HG03060 (cell line): ENCODE data around the gene ZC3H4.
"Not testable (repeated sequence)": the region's sequence is repeated elsewhere in the genome, so short reads cannot be mapped to it uniquely, and the experiment has no call there.

Source experiments
- ATAC-seq: cut with Tn5 transposase; IDR thresholded peaks from one replicate; pipeline ENCODE4 v1.9.1; 2021; ENCODE audit warnings: low read depth, moderate number of reproducible peaks; ENCODE audit not compliant: unreplicated experiment

The ZC3H4 gene

DNA sequence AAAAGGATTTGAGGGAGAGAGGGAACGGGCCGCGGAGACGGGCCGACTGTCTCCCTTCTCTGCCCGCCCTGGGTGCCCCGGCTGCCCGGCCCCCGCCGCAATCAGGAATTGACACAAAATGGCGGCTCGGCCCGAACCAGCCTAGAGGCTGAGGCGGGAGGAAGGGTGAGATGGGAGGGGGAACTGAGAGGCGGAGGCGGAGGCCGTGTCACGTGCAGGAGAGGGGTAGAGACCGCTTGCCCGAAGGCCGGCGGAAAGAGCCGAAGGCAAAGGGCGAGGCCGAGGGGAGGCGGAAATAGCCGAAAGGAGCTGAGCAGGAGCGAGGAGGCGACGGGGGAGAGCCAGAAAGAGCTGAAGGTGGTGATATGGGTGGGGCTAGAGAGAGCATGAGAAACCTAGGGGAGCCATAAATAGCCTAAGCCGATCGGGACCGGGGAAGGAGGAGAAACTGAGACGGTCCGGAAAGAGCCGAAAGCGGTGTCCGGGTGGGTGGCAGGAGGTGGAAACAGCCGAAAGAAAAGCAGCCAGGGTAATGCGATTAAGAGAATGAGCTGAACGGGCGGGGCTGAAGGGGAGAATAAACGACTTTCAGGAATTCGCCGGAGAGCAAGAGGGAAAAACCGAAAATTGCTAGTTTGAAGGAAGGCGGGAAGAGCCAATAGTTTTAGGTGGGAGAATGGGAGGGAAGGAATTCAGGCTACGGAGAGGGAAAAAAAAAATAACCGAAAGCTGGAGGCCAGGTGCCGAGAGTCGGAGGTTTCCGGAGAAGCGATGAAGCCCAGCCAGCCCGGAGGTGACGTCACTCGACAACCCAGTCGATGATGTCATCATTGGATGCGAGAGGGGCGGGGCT is at the start of gene ZC3H4:
Gene ZC3H4 (minus strand): TSS at position 780 of the 853 bp plus-strand sequence. CDS start 1,192 bp downstream, outside the sequence.
- ATAC-seq = peak; percentile 76

DNA sequence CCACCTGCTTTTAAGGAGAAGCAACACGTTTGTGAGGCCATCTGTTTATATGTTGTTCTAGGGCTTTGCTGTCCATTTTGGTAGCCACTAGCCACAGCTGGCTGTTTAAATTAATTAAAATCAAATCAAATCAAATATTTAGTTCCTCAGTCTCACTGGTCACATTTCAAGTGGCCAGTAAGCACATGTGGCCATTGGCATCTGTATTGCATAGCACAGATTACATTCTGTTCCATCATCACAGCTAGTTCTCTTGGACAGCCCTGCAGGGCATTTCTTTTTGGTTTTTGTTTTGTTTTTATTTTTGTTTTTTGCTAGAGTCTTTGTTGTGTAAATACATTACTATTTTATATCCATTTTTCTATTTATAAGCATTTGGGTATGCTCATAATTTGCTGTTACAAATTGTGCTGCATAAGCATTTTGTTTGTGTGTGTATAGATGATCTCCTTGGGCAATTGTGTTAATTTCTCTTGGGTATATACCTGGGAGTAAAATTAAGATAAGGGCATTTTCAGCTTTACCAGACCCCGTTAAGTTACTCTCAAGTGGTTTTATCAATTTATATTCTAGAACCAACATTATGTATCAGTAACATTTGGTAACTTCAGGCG is 48.4 kb upstream of the ZC3H4 start:
- no peak for ATAC-seq

GRCh38 chr19:47158879-47159503 is 45.4 kb upstream of the ZC3H4 start:
- no peak for ATAC-seq

DNA sequence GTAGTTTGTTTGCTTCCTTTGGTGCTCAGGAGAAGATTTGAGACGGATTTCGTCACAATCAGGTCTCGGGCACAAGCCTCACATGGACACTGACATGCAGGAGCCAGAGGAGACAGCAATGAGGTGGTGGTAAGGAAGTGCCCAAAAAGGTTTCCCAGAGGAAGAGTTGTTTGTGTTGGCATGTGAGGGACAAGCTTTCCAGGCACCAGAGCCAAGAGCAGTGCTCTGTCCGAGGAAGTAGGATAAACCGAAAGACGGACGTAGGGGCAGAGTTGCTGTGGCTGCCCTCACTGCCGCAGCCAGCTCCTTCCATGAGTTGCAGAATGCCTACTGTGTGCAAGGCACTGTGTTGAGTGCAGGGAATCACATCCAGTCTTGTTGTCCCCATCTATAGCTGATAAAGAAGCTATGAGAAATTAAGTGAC is 44.8 kb upstream of the ZC3H4 start:
- ATAC-seq = no peak

- no peak for ATAC-seq
Observed at GRCh38 chr19:47157431-47158321, 44.1 kb upstream of the ZC3H4 start.

DNA sequence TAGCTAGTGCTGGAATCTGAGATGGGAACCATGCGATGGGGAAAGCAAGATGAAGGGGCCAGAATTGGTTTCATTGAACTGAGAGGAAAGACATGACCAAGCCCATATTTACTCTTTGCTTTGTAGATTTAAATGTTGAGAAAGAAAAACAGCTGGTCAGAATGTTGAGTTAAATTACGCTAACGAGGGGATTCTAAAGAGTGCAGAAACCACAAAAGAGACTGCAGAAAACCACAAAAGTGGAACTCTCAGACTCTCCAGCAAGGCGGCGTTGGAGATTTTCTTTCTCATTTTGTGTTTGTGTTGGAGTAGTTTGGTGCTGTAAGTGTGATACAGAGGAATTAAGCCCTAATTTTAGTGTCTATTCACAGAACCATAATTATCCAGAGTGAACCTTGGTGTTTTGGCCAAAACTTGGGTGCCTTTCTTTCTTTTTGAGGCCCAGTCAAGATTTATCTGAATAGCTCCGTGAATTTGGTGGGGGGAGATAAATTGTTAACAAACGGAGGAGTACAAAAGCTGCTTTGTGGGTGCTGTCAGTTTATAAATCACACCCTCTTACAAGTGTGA is 43.4 kb upstream of the ZC3H4 start:
- ATAC-seq = no peak

DNA sequence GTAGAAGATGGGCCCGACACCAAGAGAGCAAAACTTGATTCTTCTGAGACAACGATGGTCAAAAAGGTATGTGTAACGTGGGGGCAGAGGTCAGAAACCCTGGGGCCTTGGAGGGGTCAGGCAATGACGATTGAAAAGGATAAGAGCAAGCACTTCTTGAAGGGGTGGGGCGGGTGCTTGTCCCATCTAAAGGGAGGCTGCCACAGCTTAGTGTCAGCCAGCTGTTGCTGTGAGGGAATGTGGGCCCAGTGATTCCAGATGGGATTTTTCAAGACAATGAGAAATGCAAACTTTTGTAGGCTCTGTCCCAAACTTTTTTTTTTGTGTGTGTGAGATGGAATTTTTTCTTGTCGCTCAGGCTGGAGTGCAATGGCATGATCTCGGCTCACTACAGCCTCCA is 41.6 kb upstream of the ZC3H4 start:
- no peak for ATAC-seq

GRCh38 chr19:47153266-47153665 is 39.7 kb upstream of the ZC3H4 start:
- ATAC-seq = no peak

DNA sequence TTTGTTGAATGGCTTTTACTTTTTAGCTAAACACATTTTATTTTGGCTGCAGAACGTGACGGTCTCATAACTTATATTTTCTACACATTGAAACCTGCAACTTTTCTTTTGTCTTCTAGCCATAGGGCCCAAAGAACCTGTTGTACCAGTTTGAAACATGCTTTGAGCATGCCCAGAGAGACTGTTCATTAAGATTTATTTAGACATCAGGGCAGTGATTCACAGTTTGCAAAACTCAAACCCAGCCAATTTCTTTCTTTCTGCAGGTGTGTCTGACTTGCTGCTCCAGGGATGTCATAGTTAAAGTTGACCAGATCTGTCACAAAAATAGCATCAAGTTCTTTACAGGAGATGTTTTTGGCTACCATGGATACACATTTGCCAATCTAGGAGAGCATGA is 39.1 kb upstream of the ZC3H4 start:
- no peak for ATAC-seq

DNA sequence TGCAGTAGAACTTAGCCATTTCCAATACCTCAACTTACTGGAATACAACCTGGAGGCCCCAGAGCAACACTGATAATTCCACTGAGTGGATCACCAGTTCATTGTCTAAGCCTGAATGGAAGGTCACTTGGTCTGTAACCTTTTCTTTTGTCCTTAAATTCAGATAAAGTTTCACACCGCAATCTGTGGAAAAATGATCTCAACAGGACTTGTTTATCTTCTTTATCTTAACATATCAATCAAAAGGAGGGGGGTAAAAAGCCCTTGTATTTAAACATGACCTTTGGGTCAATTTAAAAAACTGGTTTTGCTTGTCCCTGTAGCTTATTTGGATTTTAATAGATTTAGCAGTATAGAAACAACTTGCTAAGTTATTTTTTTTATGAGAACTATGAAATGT is 38.6 kb upstream of the ZC3H4 start:
- no peak for ATAC-seq

- ATAC-seq = no peak
Observed at GRCh38 chr19:47151627-47152026, 38.1 kb upstream of the ZC3H4 start.

GRCh38 chr19:47146920-47147319 is 33.3 kb upstream of the ZC3H4 start:
- no peak for ATAC-seq

DNA sequence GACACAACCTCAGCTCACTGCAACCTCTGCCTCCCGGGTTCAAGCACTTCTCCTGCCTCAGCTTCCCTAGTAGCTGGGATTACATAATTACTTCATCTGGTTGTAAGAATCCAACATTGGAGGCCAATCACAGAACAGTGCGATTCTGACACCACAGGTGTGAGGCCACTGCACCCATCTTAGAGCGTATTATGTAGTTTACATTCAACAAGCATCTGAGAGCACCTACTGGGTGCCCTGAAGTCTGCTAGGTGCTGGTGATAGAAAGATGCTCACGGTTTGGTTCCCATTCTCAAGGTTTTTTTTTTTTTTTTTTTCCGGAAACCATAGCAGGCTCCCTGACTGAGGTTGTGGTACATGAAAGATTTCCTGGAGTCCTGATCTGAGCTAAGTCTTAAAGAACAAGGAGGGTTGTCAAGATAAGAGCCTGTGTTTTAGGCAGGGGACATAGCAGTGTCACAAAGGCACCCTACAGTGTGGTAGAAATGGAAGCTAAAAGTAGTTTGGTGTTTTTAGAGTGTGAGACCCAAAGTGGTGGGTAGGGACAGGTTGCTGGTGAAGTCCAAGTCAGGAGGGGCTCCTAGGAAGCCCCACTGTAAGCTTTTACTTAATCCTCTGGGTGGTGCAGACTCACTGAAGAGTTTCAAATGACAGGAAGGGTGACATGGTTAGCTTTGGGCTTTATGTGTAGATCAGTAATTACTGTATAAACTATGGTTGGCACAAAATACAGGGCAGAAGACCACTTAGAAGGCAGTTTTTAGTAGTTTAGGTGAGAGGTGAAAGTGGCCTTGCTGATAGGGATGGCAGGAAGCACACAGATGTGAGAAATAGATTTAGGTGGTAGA is 32.3 kb upstream of the ZC3H4 start:
- no peak for ATAC-seq

GRCh38 chr19:47144630-47145029 is 31.1 kb upstream of the ZC3H4 start:
- no peak for ATAC-seq

- ATAC-seq = no peak
Observed at GRCh38 chr19:47143322-47144073, 29.9 kb upstream of the ZC3H4 start.

GRCh38 chr19:47142779-47143178 is 29.2 kb upstream of the ZC3H4 start:
- no peak for ATAC-seq

GRCh38 chr19:47141695-47142094 is 28.1 kb upstream of the ZC3H4 start:
- no peak for ATAC-seq

GRCh38 chr19:47141252-47141651 is 27.7 kb upstream of the ZC3H4 start:
- not testable (repeated sequence) for ATAC-seq

DNA sequence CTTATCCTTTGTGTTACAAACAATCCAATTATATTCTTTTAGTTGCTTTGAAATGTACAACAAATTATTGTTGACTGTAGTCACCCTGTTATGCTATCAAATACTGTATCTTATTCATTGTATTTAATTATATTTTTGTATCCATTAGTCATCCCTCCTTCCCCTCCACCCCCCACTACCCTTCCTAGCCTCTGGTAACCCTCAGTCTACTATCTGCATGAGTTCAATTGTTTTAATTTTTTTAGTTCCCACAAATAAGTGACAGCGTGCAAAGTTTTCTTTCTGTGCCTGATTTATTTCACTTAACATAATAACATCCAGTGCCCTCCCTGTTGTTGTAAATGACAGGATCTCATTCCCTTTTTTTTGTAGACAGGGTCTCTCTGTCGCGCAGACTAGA is 21.6 kb upstream of the ZC3H4 start:
- no peak for ATAC-seq
